Activated CD8-positive, alpha-beta memory T cell treated with anti-CD3 and anti-CD28 coated beads, Interleukin-2, amount 50 U/mL, for 4 hours (primary cell): ENCODE data around the gene P2RY6.

ENCODE experiments used
- DNase-seq: peaks from one replicate; pipeline ENCODE4 v3.0.0-alpha.2; 2020

The P2RY6 gene

DNA sequence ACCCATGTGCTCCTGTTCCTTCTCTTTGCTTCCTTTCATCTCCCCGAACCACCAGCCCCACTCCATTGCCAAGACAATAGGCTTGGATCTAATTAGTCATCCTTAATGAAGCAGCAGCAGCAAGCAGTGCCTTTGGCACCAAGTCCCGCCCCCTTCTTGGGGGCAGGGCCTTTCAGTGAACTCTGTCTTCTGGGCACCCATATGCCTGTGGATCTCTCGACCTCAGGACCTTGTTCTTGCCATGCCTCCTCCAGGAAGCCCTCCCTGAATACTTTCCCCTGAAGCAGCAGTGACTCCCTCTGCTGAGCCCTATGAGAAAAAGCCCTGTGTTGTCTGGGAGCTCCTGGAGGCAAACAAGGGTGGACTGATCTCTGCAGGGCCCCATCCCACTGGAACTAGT, 68.0 kb downstream of the P2RY6 start:
- DNase-seq = no peak

DNA sequence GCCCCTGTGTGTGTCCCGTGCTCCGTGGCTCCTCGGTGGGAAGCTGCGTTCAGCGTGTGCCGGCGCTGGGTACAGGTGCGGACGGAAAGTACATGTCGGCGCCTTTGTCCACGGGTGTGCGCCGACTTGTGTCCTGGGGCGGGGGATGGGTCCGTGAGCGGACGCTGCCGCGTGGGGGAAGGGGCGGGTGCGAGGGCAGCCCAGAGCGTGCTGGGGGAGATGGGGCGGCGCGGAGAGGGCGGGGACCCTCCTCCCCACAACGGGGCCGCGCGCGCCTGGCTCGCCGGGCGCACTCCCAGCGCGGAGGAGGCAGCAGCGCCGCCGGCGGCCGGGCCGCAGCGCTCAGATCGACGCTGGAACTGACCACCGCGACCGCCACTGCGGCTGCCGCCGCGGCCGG, 70.5 kb downstream of the P2RY6 start:
- DNase-seq = no peak

DNA sequence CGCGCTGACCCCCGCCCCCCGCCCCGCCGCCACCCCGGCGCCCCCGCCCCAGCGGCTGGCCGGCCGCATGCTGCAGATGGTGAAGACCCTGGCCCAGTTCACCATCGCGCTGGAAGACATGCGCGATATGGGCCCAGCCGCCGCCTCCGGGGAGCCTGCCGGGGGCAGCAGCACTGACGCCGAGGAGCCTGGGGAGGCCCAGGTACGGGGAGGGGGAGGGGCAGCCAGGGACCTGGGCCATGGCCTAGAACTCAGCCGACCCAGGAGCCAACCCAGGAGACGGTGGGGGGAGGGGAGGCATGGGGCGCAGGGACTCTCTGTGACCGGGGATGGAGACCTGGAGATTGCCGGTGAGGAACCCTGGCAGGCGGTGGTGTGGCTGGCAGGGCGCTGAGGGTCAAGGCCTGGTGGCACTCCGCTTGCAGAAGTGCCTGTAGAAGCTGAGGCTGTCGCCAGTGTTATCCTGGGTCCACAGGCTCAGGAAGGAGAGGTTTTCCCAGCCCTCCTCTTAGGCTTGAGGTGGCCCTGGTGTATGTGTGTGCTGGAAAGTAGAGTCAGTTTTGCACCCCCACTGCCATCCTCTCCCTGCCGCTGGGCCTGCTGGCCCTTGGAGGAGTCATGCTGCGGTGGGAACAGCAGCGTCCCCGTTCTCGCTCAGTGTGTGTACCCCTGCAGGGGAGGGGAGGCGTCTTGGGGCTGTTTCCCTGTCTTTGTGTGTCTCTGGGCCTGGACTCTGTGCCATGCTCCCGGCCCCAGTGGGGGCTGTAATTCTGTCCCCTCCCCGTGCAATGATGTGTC, 71.1 kb downstream of the P2RY6 start:
- no peak for DNase-seq

DNA sequence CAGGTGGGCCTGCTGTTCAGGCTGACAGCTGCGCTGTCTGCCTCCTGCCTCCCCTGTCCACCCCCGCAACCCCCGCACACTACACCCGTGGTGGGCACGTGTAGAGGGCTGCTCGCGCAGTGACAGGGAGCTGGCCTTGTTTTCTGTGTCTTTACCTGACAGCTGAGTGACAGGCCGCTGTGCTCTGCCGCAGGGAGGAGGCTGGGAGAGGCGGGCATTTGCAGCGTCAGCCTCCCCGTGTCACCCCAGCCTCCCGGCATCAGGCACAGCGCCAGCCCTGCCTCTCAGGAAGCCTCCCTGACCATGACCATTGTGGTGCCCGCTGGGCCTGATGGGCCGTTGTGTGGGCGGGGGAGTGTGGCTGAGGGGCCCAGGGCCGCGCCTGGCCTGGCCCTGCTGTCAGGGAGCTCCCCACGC, 72.1 kb downstream of the P2RY6 start:
- no peak for DNase-seq

DNA sequence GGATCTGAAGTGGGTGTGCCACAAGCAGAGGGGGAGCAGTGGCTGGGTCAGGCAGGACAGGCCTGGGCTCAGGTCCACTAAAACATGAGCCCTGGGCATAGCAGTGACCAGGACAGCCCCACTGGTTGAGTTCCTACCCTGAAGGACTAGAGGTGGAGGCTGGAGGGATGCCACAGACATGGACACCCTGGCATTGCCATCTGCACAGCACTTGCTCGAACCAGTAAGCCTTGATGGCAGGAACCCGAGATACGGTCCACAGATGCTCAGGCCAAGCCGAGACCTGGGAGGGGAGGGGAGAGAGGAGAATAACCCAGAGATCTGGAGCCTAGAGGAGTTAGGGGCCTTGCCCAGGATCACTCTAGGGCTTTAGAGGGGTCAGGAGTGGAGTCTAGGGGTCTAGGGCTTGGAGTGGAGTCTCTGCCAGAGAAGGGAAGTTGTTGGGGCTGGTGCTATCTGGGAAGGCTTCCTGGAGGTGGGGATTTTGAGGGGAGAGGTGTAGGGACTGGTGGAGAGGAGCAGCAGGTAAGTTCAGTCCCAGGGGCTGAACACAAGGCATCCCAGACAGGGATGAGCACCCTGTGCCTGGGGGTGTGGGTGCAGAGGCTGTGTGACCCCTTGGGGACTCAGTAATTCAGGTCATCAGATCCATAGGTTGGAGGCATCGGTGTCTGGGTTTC, 73.5 kb downstream of the P2RY6 start:
- no peak for DNase-seq

DNA sequence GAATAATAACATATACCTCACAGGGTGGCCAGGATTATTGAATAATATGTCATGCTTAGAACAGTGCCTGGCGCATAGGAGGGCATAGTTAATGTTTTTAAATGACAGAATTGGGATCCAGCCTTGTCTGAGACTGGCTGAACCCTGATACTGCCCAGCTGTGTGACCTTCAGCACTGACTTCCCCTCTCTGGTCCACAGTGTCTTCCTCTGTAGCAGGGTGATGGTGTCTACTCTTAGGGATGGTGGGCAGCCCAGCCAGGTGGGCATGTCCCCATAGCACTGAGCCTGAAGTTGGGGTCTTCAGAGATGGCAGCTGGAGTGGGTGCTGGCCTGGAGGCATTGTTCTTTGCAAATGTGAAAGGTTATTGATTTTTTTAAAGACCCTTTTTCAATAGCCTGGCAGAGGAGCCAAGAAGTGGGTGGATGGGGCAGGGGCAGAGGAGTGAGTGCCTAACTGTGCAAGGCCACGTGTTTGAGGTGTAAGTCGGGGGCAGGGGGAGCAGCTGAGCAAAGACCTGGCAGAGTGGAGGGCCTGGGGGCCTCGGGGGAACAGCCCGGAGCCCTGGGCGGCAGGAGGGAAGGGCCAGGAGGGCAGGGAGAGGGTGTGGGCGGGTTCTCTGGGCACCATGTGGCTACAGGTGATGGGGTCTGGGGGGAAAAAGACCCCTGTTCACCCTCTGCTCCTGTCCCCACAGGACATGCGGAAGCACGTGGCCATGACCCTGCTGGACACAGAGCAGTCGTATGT, 74.2 kb downstream of the P2RY6 start:
- no peak for DNase-seq

DNA sequence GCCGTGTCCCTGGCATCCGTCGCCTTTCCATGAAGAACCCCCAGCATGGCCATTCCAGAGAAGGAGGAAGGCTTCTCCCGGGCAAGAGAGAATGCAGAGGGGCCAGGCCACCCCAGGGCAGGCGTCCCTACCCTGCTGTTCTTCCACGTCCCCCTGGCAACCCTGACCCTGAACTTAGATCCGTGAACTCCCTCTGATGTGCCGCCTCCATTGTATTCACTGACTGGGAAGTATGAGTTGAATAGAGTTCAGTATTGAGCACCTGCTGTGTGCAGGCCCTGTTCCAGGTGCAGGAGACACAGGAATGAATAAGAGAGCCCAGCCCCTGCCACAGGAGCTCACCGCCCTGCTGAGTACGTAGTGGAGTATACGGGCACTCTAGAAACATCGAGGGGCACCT, 74.9 kb downstream of the P2RY6 start:
- no peak for DNase-seq
